ENCODE measurements around the gene LGALS9C. TPM values are rescaled to one million over a fixed set of nuclear protein-coding genes. Genes with fewer than 3 reads are reported as not detected.
A peak's percentile ranks its signal among the peaks of the same experiment; 100 is the strongest.
"Not testable (repeated sequence)": the region's sequence is repeated elsewhere in the genome, so short reads cannot be mapped to it uniquely, and the experiment has no call there.

LGALS9C gene
- 10 to 100 TPM in 1 of 2 experiments, 1 to 10 TPM in 1; 1.1 to 10.7 TPM for total RNA-seq

- H3K4me3 Mint-ChIP-seq = peak within 1 kb of the TSS; percentile 67
- H3K9me3 Mint-ChIP-seq (ENCODE audit: low read depth); H3K36me3 Mint-ChIP-seq; CTCF ChIA-PET; H3K27me3 Mint-ChIP-seq: not testable (repeated sequence)
- H3K4me1 Mint-ChIP-seq = peaks cover 13% of the 10 kb centered on the region
- ATAC-seq = peak; percentile 83
- H3K27ac Mint-ChIP-seq = peak within 1 kb of the TSS; percentile 86
- DNase-seq = peak; percentile 71
Measured at GRCh38 chr17:18476508-18477308, at the start of gene LGALS9C. TSS of gene LGALS9C (plus strand) at chr17:18476789. CDS start at chr17:18476855, 66 bp downstream.

GRCh38 chr17:18432206-18432605 lies 44.4 kb upstream of the LGALS9C start:
- H3K27ac Mint-ChIP-seq; H3K36me3 Mint-ChIP-seq; H3K27me3 Mint-ChIP-seq; CTCF ChIA-PET; H3K4me3 Mint-ChIP-seq; DNase-seq; H3K4me1 Mint-ChIP-seq; H3K9me3 Mint-ChIP-seq (ENCODE audit: low read depth); ATAC-seq: not testable (repeated sequence)

- DNase-seq; H3K4me3 Mint-ChIP-seq; H3K27ac Mint-ChIP-seq; H3K9me3 Mint-ChIP-seq (ENCODE audit: low read depth); CTCF ChIA-PET; H3K27me3 Mint-ChIP-seq; H3K36me3 Mint-ChIP-seq; ATAC-seq; H3K4me1 Mint-ChIP-seq: not testable (repeated sequence)
Measured at GRCh38 chr17:18439465-18439870, 37.1 kb upstream of the LGALS9C start.

GRCh38 chr17:18442093-18442492 lies 34.5 kb upstream of the LGALS9C start:
- H3K4me1 Mint-ChIP-seq; ATAC-seq; H3K9me3 Mint-ChIP-seq (ENCODE audit: low read depth); H3K27ac Mint-ChIP-seq; CTCF ChIA-PET; H3K27me3 Mint-ChIP-seq; H3K36me3 Mint-ChIP-seq; H3K4me3 Mint-ChIP-seq: not testable (repeated sequence)
- peak; percentile 51 for DNase-seq

GRCh38 chr17:18442532-18442931 lies 34.1 kb upstream of the LGALS9C start:
- ATAC-seq; H3K4me3 Mint-ChIP-seq; CTCF ChIA-PET; H3K36me3 Mint-ChIP-seq; DNase-seq; H3K27me3 Mint-ChIP-seq; H3K9me3 Mint-ChIP-seq (ENCODE audit: low read depth); H3K4me1 Mint-ChIP-seq; H3K27ac Mint-ChIP-seq: not testable (repeated sequence)

- ATAC-seq; DNase-seq; H3K27ac Mint-ChIP-seq; H3K9me3 Mint-ChIP-seq (ENCODE audit: low read depth); CTCF ChIA-PET; H3K4me1 Mint-ChIP-seq; H3K27me3 Mint-ChIP-seq; H3K36me3 Mint-ChIP-seq; H3K4me3 Mint-ChIP-seq: not testable (repeated sequence)
Measured at GRCh38 chr17:18447476-18448205, 28.9 kb upstream of the LGALS9C start.

GRCh38 chr17:18448311-18448710 lies 28.3 kb upstream of the LGALS9C start:
- H3K9me3 Mint-ChIP-seq (ENCODE audit: low read depth); ATAC-seq; CTCF ChIA-PET; H3K4me1 Mint-ChIP-seq; H3K27me3 Mint-ChIP-seq; DNase-seq; H3K27ac Mint-ChIP-seq; H3K4me3 Mint-ChIP-seq; H3K36me3 Mint-ChIP-seq: not testable (repeated sequence)

GRCh38 chr17:18449833-18450232 lies 26.8 kb upstream of the LGALS9C start:
- H3K27me3 Mint-ChIP-seq; H3K4me3 Mint-ChIP-seq; DNase-seq; H3K27ac Mint-ChIP-seq; CTCF ChIA-PET; ATAC-seq; H3K4me1 Mint-ChIP-seq; H3K9me3 Mint-ChIP-seq (ENCODE audit: low read depth); H3K36me3 Mint-ChIP-seq: not testable (repeated sequence)

- ATAC-seq; H3K27ac Mint-ChIP-seq; H3K9me3 Mint-ChIP-seq (ENCODE audit: low read depth); CTCF ChIA-PET; H3K27me3 Mint-ChIP-seq; H3K36me3 Mint-ChIP-seq; DNase-seq; H3K4me3 Mint-ChIP-seq; H3K4me1 Mint-ChIP-seq: not testable (repeated sequence)
Measured at GRCh38 chr17:18450998-18451397, 25.6 kb upstream of the LGALS9C start.

GRCh38 chr17:18451969-18452368 lies 24.6 kb upstream of the LGALS9C start:
- H3K9me3 Mint-ChIP-seq (ENCODE audit: low read depth); ATAC-seq; H3K4me3 Mint-ChIP-seq; H3K27ac Mint-ChIP-seq; H3K36me3 Mint-ChIP-seq; H3K27me3 Mint-ChIP-seq; DNase-seq; H3K4me1 Mint-ChIP-seq; CTCF ChIA-PET: not testable (repeated sequence)

GRCh38 chr17:18459035-18459434 lies 17.6 kb upstream of the LGALS9C start:
- CTCF ChIA-PET, H3K36me3 Mint-ChIP-seq: not testable (repeated sequence)

GRCh38 chr17:18463831-18464502 lies 12.6 kb upstream of the LGALS9C start:
- H3K27me3 Mint-ChIP-seq; ATAC-seq; H3K9me3 Mint-ChIP-seq (ENCODE audit: low read depth); H3K27ac Mint-ChIP-seq; H3K4me3 Mint-ChIP-seq; H3K36me3 Mint-ChIP-seq; CTCF ChIA-PET; H3K4me1 Mint-ChIP-seq; DNase-seq: not testable (repeated sequence)

More at GRCh38 chr17:18459035-18459434, 17.6 kb upstream of the LGALS9C start:
- H3K27me3 Mint-ChIP-seq; ATAC-seq; H3K4me3 Mint-ChIP-seq; H3K27ac Mint-ChIP-seq; DNase-seq; H3K4me1 Mint-ChIP-seq; H3K9me3 Mint-ChIP-seq (ENCODE audit: low read depth): not testable (repeated sequence)

GRCh38 chr17:18466250-18466983 lies 10.2 kb upstream of the LGALS9C start:
- DNase-seq; CTCF ChIA-PET; H3K27me3 Mint-ChIP-seq; H3K4me3 Mint-ChIP-seq; H3K36me3 Mint-ChIP-seq; ATAC-seq; H3K27ac Mint-ChIP-seq; H3K9me3 Mint-ChIP-seq (ENCODE audit: low read depth); H3K4me1 Mint-ChIP-seq: not testable (repeated sequence)

Measured in activated CD8-positive, alpha-beta memory T cell treated with anti-CD3 and anti-CD28 coated beads, Interleukin-2, amount 10 ng/mL, durations not matched to agents 7 days and 5 days (primary cell).